Activated CD4-positive, alpha-beta T cell treated with anti-CD3 and anti-CD28 coated beads, Interleukin-2, Interleukin-6, amounts not matched to agents 100 ng/mL and 50 ng/mL, durations not matched to agents 16 hours and 8 hours (primary cell): Measurements from ENCODE around the gene MTHFD2L.

Experiments
- DNase-seq: peaks from one replicate; pipeline ENCODE4 v3.0.0-alpha.2; 2020

The MTHFD2L gene

DNA sequence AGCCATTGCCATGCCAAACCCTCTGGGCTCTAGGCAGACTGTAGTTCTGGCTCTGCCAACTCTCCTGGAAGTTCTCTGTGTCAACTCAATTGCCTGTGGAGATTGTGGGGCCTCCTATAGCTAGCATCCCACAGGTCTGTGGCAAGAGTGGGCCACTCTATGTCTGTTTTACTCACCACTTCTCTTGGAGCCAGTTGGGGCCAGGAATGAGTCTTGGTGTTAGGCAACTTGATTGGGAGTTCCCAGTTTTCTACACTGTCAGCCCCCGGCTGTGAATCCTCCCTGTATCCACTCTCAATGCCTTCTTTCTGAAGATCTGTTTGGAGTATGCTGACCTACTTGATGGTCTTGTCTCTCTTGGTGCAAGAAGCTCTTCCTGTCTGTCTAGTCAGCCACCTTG is 102.1 kb downstream of the MTHFD2L start:
- no peak for DNase-seq

DNA sequence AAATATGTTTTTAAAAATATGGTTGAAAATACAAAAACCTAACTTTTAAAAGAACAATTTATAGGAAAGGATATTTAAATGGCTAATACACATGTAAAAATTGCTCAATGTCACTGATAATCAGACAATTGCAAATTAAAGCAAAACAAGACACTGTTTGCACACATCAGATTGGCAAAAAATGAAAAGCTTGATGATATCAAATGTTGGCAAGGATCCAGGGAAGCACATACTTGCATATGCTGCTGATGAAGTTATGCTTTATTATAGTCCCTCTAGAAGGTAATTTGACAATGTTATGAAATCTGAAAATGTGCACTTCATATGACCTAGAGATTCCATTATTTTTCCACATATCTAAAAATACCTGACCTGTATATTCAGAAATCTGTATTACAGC is 104.6 kb downstream of the MTHFD2L start:
- DNase-seq, result no peak

DNA sequence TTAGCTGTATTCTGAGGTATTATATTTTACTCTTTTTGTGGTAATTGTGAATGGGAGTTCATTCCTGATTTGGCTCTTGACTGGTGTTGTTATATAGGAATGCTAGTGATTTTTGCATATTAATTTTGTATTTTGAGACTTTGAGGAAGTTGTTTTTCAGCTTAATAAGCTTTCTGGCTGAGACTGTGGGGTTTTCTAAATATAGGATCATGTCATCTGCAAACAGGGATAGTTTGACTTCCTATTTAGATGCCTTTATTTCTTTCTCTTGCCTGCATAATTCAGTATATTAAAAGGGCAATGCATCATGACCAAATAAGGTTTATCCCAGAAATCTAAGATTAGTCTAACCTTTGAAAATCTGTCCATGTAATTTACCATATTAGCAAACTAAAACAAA is 105.6 kb downstream of the MTHFD2L start:
- DNase-seq, result no peak

DNA sequence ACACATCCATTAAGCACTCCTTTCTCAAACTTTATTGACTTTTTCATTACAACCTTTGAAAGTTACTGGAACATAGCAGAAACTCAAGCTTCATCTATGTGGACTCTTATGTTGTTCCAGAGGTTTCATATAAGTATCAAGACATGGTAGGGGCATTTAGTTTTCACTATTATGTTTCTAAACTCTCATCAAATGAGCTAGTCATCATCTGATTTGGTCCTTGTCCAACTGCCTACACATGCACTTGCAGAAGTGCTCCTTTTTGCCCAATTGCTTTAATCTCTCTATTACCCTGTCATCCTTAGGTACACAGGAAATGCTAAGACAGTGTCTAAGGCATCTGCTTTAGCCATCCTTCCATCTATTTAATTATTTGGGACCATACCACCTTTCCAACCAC is 108.2 kb downstream of the MTHFD2L start:
- DNase-seq, result no peak

DNA sequence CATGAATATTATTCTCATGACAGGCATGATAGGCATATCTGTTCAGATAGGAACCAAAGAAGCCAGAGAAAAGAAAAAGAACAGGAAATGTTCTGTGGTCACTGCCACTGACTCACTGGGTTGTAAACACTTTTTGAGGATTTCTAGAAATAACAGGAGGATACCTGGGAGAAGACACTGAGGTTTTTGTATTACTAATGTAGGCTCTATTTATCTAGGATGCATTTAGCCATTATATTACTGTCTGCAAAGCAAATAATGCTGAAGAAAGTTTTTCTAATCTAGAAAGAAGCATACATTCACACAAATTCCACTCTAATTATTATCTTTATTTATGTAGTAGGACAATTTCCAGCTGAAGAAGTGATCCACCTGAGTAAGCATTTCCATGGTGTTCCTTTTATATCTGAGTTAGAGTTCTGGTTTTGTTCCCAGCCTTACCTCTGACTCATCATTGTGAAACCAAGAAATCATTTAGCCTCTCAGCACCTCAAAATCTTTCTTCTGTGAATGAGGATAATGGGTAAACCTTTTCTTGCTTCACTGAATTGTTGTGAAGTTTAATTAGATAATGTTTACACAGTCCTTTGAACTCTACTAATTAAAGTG is 110.2 kb downstream of the MTHFD2L start:
- DNase-seq, result no peak

GRCh38 chr4:74268643-74269042 is 110.7 kb downstream of the MTHFD2L start:
- DNase-seq, result no peak

GRCh38 chr4:74278490-74278889 is 120.6 kb downstream of the MTHFD2L start:
- DNase-seq, result no peak

DNA sequence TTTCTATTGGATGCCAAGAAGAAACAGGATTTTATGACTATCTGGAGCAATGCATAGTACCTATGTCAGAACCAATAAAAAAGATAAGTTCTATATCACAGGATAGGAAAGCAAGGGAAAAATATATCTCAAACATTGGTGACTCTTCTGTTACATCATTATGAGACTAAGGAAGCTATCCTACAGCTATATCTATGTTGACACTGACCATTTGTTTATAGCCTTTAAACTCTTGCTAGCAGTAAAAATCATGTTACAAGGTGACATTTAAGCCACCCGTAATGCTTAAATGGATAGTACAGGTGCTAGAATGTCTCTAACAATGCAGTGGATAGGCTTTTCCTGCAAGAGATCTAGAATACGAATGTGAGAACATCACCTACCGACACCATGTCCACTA is 121.8 kb downstream of the MTHFD2L start:
- DNase-seq, result no peak

DNA sequence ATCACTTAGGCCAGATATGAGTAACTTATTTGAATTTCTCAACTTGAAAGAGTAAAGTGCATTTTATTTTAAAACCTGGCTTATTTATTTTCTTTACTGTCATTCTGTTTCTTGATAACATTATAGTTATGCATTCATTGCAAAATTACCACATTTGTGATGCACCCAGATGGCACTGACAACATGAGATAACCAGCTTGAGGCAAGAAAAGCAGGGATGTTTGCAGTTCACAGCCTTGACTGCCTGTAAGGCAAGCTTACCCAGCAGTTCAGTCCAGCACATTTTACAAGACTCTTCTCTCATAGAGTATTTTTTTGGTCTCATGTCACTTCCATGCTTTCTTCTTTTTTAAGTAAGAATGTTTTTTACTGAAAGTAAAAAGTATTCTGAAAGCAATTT is 125.0 kb downstream of the MTHFD2L start:
- no peak for DNase-seq

DNA sequence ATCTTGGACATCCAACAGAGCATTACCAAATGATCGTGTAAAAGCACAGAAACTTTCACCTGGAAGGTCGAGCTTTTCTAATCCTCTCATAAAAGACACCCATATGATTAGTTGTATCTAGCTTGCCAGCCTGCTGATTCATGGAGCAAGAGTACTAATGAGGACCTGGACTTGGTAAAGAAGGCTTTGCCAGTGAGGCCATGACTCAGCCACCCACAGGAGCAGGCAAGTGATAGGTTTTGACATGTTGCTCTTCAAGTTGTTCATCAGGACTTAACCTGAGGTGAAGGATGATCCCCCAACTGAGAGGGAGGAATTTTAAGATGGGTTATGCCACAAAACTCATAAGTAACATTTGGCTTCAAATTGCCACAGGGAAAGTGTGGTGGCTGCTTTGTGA is 125.7 kb downstream of the MTHFD2L start:
- DNase-seq, result no peak

GRCh38 chr4:74284053-74284452 is 126.1 kb downstream of the MTHFD2L start:
- DNase-seq, result no peak

DNA sequence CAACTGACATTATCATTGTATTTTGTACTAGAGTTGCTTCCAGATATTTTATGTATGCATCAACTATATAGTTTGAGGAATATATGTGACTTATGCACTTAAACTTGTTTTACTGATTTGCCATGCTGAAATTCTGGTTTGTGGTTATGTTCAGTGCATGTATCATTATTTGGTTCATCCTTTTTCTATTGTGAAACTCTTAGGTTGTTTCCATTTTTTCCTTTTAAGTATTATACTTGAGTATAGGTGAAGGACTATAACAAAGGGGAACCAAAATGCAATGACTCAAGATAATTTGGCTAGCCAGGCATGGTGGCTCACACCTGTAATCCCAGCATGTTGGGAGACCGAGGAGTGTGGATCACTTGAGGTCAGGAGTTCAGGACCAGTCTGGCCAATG is 129.2 kb downstream of the MTHFD2L start:
- DNase-seq, result no peak

DNA sequence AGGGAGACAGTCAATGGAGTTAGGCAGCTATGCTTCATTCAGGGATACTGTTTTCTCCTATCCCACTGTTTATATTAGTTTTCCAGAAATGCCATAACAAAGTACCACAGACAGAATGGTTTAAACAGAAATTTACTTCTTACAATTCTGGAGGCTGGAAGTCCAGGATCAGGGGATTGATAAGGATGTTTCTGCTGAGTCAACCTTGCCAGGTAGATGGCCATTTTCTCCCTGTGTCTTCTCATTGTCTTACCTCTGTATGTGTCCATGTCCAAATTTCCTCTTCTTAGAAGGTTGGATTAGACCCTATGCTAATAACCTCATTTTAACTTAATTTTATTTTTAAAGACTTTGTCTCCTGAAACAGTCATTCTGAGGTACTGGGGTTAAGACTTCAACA is 129.9 kb downstream of the MTHFD2L start:
- DNase-seq, result no peak

- no peak for DNase-seq
Observed at GRCh38 chr4:74291471-74291870, 133.6 kb downstream of the MTHFD2L start.

DNA sequence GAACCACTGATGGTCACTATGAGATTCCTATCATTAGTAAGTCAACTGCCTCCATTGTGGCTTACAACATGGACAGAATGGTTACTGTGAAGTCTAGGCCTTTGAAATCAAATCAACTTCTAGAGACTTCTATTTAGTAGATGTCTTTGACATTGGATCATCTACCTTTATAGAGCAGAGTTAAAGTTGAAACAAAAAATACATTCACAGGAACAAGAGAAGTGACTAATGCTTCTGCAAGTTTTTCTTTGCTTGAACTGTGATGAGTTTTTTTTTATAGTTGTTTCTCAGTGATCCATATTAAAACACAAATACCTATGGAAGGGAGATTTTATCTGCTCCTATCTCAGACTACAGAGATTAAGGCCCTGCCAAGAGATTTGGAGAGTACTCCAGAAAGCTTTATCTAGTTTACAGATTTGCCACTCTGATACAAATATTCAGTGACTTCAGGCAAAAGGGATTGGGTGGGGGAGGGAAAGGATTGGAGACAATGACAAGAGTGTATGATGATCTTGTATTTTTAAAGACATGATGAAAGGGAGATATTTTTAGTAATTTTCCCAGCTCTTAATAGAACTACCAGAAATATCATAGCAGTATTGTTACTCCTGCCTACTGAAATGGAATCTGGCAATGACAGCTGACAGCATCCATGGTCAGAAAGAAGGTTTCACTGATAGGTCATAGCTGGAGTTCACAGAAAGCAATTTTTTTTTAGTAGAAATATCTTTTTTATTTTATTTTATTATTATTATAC is 134.4 kb downstream of the MTHFD2L start:
- DNase-seq, result no peak

DNA sequence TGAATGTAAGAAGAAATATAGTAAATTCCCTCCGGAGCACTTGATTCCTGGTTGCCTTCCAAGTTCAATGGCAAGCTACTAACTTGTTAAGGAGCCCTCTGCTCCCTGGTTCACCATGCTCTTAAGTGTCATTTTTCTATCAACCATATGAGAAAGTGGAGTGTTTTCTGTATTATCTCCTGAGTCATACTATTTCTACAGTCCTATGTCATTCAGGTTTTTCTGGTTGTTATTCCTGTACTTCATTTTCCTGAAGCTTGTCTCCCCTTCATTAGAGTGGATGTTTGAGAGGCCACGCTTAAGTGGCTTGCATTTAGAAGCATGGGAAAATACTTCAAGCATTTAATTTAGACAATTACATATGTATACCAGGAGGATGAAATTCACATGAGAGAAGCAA is 135.6 kb downstream of the MTHFD2L start:
- no peak for DNase-seq

DNA sequence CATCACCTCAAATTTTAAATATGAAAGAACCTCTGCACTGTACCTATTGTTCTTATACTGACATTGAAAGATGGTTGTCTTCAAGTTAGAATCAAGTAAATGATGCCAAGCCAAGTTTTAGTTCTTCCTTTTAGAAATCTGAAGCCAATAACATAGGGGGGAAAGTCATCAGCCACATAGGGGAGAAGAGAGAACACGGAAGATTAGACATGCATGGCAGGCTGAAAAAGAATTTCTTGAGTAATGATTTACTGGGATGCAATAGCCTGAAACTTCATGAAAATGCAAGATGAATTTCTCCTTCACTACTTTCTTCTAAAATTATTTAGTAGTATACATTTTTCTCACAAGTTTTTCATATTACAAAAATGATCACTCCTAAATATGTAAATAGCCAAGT is 136.8 kb downstream of the MTHFD2L start:
- no peak for DNase-seq

DNA sequence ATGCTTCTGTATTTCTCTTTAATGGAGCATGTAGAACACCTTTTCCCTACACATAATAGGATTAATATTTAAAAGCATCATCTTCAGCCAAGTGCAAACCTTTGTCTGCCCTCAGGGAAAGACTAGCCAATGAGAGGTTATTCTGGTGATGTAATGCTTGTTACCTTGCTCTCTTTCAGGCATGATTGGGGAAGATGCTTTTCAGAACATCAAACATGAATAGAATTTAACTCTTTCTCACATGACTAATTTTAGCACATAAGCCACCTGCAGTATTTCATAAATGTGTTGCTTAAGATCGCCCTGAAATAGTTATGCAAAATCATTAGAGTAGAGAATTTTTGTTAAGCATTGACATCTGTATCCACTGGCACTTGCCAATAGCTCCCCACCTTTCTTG is 139.6 kb downstream of the MTHFD2L start:
- DNase-seq, result no peak

DNA sequence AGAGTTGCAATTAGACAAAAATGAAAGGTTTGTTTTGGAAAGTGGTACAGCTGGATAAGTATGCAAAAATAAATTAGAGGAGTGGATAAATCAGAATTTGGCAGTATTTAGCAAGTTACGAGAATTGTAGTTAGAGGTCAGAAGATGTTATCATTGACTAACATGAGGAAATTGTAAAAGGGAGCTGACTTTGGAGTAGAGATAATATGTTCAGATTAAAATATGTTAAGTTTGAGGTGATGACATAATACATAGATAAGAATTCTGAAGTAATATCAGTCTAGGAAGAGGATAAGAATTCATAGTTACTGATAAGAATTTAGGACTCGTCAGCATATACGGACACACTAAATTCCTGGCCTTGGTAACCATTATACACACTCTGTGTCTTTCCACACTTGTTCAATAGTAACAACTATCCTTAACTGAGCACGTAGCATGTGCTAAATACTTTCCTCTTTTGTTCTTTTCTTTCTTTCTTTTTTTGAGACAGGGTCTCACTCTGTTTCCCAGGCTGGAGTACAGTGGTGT is 146.2 kb downstream of the MTHFD2L start:
- DNase-seq, result no peak

DNA sequence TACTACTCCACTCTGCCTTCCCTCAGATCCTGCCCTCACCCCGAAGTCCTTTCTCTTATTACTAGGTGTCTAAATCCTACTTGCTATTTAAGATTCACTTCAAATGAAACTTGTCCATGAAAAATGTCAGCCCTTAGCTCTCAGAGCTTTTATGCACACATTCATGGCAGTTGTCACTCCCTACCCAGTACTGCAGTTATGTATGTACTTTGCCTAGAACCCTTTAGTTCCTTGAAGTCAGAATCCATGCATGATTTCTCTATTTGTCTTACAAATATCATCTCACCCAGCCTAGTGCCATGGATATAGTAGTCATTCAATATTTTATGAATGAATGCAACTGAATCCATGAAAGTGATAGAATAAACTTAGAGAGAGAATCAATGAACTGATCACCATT is 147.1 kb downstream of the MTHFD2L start:
- DNase-seq, result no peak

DNA sequence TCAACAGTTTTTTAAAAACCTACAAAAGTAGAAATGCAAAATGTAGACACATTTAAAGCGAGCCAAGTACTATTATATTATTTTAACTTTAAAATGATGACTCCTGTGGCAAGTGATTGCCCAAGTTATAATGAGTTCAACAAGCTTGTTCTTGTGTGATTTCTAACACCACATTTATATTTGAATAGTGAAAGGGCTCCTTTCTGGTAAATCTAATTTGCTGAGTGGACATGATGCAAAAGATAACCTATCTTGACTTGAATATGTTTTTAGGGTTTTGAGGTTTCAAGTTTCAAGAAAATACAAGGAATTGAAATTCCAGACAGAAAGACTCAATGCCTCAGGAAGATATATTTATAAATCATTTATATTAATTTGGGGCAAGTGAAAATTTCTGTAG is 149.3 kb downstream of the MTHFD2L start:
- no peak for DNase-seq

DNA sequence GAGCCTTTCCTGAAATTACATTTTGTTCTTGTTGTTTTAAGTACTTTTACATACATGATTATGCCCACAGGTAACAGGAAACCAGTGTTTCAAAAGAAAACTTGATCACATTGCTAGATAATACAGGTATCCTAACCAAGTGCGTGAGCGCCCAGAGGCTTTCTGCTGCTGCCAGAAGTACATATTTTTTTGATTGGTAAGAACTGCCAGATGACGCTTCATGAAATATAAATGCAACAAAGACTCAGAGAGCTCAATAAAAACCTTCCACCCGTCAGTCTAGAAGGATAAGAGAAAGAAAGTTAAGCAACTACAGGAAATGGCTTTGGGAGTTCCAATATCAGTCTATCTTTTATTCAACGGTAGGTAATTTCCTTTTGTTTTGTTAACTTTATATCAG is 150.3 kb downstream of the MTHFD2L start, which contains the start of gene EPGN:
TSS of gene EPGN (plus strand) at position 256 of the 400 bp plus-strand sequence. CDS start at position 320, 64 bp downstream.
- peak; percentile 11 for DNase-seq

GRCh38 chr4:74309223-74309622 is 151.3 kb downstream of the MTHFD2L start:
- no peak for DNase-seq

- DNase-seq, result peak; percentile 56
Observed at GRCh38 chr4:74311696-74312313, 153.9 kb downstream of the MTHFD2L start.
